ENCODE measurements around the gene EXT2.

The EXT2 gene

GRCh38 chr11:44047931-44048431 is 47.5 kb upstream of the EXT2 start, which contains the start of gene ACCSL:
TSS of gene ACCSL (plus strand) at chr11:44047981. CDS start at chr11:44048037, 56 bp downstream.
- no peak for DNase-seq
- no peak within 1 kb of the TSS for H2AFZ ChIP-seq (ENCODE audit: low read length)
- H3F3A ChIP-seq (ENCODE audit: insufficient read depth, low read length) = no peaks in the 10 kb centered on the region
- no peaks in the 10 kb centered on the region for H3K36me3 ChIP-seq (replicated peaks; ENCODE audit: insufficient read depth, low read length)
- H3K9me3 ChIP-seq (replicated peaks; ENCODE audit: insufficient read depth, low read length) = no peaks in the 10 kb centered on the region
- no peaks in the 10 kb centered on the region for H3K9me2 ChIP-seq (replicated peaks; ENCODE audit: insufficient read depth, low read length)
- no peak within 1 kb of the TSS for H3K4me3 ChIP-seq (ENCODE audit: low read length)
- no peaks in the 10 kb centered on the region for H4K20me1 ChIP-seq (ENCODE audit: insufficient read depth, low read length)
- no peaks in the 10 kb centered on the region for H3K27me3 ChIP-seq (replicated peaks; ENCODE audit: insufficient read depth, low read length)
- H3K4me2 ChIP-seq (ENCODE audit: low read depth, low read length) = no peak within 1 kb of the TSS
- TF ChIP-seq CTCF (IDR thresholded peaks at IDR 0.05; ENCODE audit: low read length) (no peak), EZH2 (optimal IDR thresholded peaks at IDR 0.05; ENCODE audit: low read depth, low read length) (no peak)
- no peaks in the 10 kb centered on the region for H3K79me2 ChIP-seq (ENCODE audit: low read length)
- H3K4me1 ChIP-seq (ENCODE audit: low read length) = no peaks in the 10 kb centered on the region
- H3K9ac ChIP-seq (ENCODE audit: low read length) = no peak within 1 kb of the TSS
- no peak within 1 kb of the TSS for H3K27ac ChIP-seq (ENCODE audit: low read length)

- Histone ChIP-seq H4K20me1 (ENCODE audit: insufficient read depth, low read length) (no peaks in the 10 kb centered on the region), H3K9me2 (replicated peaks; ENCODE audit: insufficient read depth, low read length) (no peaks in the 10 kb centered on the region), H2AFZ (ENCODE audit: low read length) (no peak overlapping the region), H3K9me3 (replicated peaks; ENCODE audit: insufficient read depth, low read length) (no peaks in the 10 kb centered on the region), H3K27ac (ENCODE audit: low read length) (no peak overlapping the region), H3K27me3 (replicated peaks; ENCODE audit: insufficient read depth, low read length) (no peaks in the 10 kb centered on the region), H3K4me3 (ENCODE audit: low read length) (no peak overlapping the region), H3K79me2 (ENCODE audit: low read length) (no peaks in the 10 kb centered on the region), H3K36me3 (replicated peaks; ENCODE audit: insufficient read depth, low read length) (no peaks in the 10 kb centered on the region), H3F3A (ENCODE audit: insufficient read depth, low read length) (no peaks in the 10 kb centered on the region), H3K9ac (ENCODE audit: low read length) (no peak overlapping the region), H3K4me1 (ENCODE audit: low read length) (no peaks in the 10 kb centered on the region), H3K4me2 (ENCODE audit: low read depth, low read length) (no peak overlapping the region)
- TF ChIP-seq EZH2phosphoT487 (IDR thresholded peaks at IDR 0.05; ENCODE audit: low read length) = no peak
- TF ChIP-seq CTCF (IDR thresholded peaks at IDR 0.05; ENCODE audit: low read length) = no peak
- TF ChIP-seq EZH2 (optimal IDR thresholded peaks at IDR 0.05; ENCODE audit: low read depth, low read length) = no peak
- DNase-seq = no peak
Measured at GRCh38 chr11:44049832-44050231, 45.6 kb upstream of the EXT2 start.

GRCh38 chr11:44051171-44051570 is 44.3 kb upstream of the EXT2 start:
- DNase-seq = no peak
- Histone ChIP-seq H4K20me1 (ENCODE audit: insufficient read depth, low read length) (no peaks in the 10 kb centered on the region), H3K4me3 (ENCODE audit: low read length) (no peak overlapping the region), H3K9ac (ENCODE audit: low read length) (no peak overlapping the region), H3K36me3 (replicated peaks; ENCODE audit: insufficient read depth, low read length) (no peaks in the 10 kb centered on the region), H3F3A (ENCODE audit: insufficient read depth, low read length) (no peaks in the 10 kb centered on the region), H3K79me2 (ENCODE audit: low read length) (no peaks in the 10 kb centered on the region), H3K27ac (ENCODE audit: low read length) (no peak overlapping the region), H2AFZ (ENCODE audit: low read length) (no peak overlapping the region), H3K9me2 (replicated peaks; ENCODE audit: insufficient read depth, low read length) (no peaks in the 10 kb centered on the region), H3K4me2 (ENCODE audit: low read depth, low read length) (no peak overlapping the region), H3K4me1 (ENCODE audit: low read length) (no peaks in the 10 kb centered on the region), H3K9me3 (replicated peaks; ENCODE audit: insufficient read depth, low read length) (no peaks in the 10 kb centered on the region), H3K27me3 (replicated peaks; ENCODE audit: insufficient read depth, low read length) (no peaks in the 10 kb centered on the region)
- TF ChIP-seq EZH2phosphoT487 (IDR thresholded peaks at IDR 0.05; ENCODE audit: low read length) = no peak
- TF ChIP-seq EZH2 (optimal IDR thresholded peaks at IDR 0.05; ENCODE audit: low read depth, low read length) = no peak

- Histone ChIP-seq H3K79me2 (ENCODE audit: low read length) (no peaks in the 10 kb centered on the region), H3K36me3 (replicated peaks; ENCODE audit: insufficient read depth, low read length) (no peaks in the 10 kb centered on the region), H3F3A (ENCODE audit: insufficient read depth, low read length) (no peaks in the 10 kb centered on the region), H4K20me1 (ENCODE audit: insufficient read depth, low read length) (no peaks in the 10 kb centered on the region), H3K9ac (ENCODE audit: low read length) (no peak overlapping the region), H3K27me3 (replicated peaks; ENCODE audit: insufficient read depth, low read length) (no peaks in the 10 kb centered on the region), H3K9me2 (replicated peaks; ENCODE audit: insufficient read depth, low read length) (no peaks in the 10 kb centered on the region), H3K4me2 (ENCODE audit: low read depth, low read length) (no peak overlapping the region), H3K9me3 (replicated peaks; ENCODE audit: insufficient read depth, low read length) (no peaks in the 10 kb centered on the region), H3K27ac (ENCODE audit: low read length) (no peak overlapping the region), H3K4me1 (ENCODE audit: low read length) (no peaks in the 10 kb centered on the region), H2AFZ (ENCODE audit: low read length) (no peak overlapping the region), H3K4me3 (ENCODE audit: low read length) (no peak overlapping the region)
- DNase-seq = no peak
- no peak for TF ChIP-seq EZH2 (optimal IDR thresholded peaks at IDR 0.05; ENCODE audit: low read depth, low read length)
- no peak for TF ChIP-seq CTCF (IDR thresholded peaks at IDR 0.05; ENCODE audit: low read length)
- TF ChIP-seq EZH2phosphoT487 (IDR thresholded peaks at IDR 0.05; ENCODE audit: low read length) = no peak
Measured at GRCh38 chr11:44057340-44057739, 38.1 kb upstream of the EXT2 start.

All from MM.1S (cell line).